Retinal pigment epithelial cell (primary cell): ENCODE data around the gene MBD3L4.
A peak's percentile ranks its signal among the peaks of the same experiment; 100 is the strongest.
"Not testable (repeated sequence)": the region's sequence is repeated elsewhere in the genome, so short reads cannot be mapped to it uniquely, and the experiment has no call there.

ENCODE experiments used
- DNase-seq: peaks from one replicate; pipeline ENCODE4 v3.0.0-alpha.2; 2010; ENCODE audit warnings: low read depth
- H3K4me3 ChIP-seq: 2 replicates; pipeline ENCODE4 v1.5.1; 2011; ENCODE audit warnings: mild to moderate bottlenecking, low read length, control low read depth, moderate library complexity
- CTCF ChIP-seq: conservative IDR thresholded peaks from 2 replicates; pipeline ENCODE4 v1.5.1; 2011; ENCODE audit warnings: low read depth, low read length, control low read depth, inconsistent platforms

Gene MBD3L4

DNA sequence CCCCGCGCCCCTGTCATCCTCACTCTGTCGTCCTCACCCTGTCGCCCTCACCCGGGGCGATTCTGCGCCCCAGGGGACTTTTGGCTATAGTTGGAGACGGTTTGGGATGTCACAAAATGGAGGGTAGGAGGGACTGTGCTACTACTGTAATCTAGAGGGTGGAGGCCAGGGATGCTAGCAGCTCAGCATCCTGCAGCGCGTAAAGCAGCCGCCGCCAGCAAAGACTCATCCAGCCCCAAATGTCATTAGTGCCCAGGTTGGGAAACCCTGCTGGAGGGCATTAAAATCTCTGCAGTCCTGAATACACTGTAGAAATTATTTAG is 29.9 kb upstream of the MBD3L4 start:
- DNase-seq = no peak
- no peak for TF ChIP-seq CTCF

DNA sequence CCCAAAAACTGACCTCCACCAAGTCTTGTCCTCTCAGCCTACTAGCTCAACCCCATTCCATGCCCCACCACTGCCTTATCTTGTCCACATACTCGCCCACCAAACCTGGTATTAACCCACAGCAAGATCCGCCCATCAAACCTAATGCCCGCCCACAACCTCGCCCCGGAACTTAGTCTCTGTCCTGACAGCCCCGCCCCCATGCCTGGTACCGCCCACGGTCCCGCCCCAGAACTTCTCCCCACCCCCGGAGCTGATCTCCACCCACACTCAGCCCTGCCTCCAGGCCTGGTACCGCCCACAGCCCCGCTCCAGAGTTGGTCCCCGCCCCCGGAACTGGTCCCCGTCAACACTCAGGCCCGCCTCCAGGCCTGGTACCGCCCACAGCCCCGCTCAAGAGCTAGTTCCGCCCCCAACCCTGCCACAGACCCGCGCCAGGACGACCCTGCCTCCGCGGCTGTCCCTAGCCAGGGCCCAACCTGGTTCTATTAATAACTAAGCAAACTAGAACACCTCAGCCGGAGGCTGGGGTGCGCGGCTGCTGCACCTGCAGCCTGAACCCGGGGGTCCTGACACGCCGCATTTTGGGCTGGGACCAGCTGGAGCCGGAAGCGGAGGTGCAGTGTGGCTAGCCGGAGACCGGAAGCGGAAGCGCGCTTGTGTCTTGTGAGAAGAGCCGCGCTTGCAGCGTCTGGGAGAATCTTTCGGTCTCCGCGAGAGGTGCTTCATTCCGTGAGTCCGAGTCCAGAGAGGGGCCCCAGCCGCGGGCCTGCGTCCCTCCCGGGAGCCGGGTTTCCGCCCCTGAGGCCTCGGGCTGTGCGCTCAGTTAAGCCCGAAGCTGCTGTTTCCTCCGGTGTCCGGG is 29.3 kb upstream of the MBD3L4 start, which contains the start of gene ZNF557:
Gene ZNF557, plus strand, starts transcription at position 662 of the 862 bp plus-strand sequence. CDS start 5,372 bp downstream, outside the sequence.
- DNase-seq = peak; percentile 87
- no peak for TF ChIP-seq CTCF
- H3K4me3 ChIP-seq = peak within 1 kb of the TSS; percentile 96

More for the DNA sequence above, 29.9 kb upstream of the MBD3L4 start:
- H3K4me3 ChIP-seq = peak overlapping the region; percentile 96

DNA sequence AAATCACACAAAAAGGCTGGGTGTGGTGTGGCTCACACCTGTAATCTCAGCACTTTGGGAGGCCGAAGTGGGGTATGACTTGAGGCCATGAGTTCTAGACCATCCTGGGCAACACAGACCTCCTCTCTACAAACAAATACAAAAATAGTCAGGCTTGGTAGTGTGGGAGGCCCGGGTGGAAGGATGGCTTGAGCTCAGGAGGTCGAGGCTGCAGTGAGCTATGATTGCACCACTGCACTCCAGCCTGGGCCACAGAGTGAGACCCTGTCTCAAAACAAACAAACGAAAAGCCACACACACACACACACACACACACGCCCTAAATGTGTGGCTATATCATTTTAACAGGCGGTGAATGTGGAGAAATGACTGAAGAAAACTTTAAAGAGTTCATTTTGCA is 28.6 kb upstream of the MBD3L4 start:
- H3K4me3 ChIP-seq = no peak overlapping the region
- DNase-seq = no peak
- TF ChIP-seq CTCF = no peak

GRCh38 chr19:7067716-7068115 is 27.7 kb upstream of the MBD3L4 start:
- TF ChIP-seq CTCF = no peak
- DNase-seq = peak; percentile 2
- no peak overlapping the region for H3K4me3 ChIP-seq

- not testable (repeated sequence) for H3K4me3 ChIP-seq, DNase-seq
- TF ChIP-seq CTCF = peak; percentile 34
Observed at GRCh38 chr19:7067122-7067521, 27.1 kb upstream of the MBD3L4 start.

GRCh38 chr19:7063764-7064418 is 23.9 kb upstream of the MBD3L4 start:
- no peak for TF ChIP-seq CTCF
- no peak for DNase-seq
- H3K4me3 ChIP-seq = no peak overlapping the region

DNA sequence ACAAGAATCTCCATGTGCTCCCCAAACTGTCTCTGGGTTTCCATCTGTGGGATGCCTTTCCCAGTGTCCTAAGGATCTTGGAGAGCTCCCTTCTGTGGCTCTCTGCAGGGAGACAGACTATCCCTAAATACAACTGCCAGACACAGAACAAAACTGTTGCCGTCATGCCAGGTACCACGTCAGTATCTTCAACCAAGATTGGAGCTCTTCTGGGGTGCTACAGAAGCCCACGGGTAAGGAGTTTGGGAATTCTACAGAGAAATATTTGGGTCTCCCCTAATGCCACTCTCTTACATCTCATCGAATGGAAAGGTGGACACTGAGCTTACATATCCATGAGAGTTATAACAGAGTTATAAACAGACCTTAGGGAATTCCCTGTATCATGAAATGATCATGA is 23.4 kb upstream of the MBD3L4 start:
- no peak overlapping the region for H3K4me3 ChIP-seq
- no peak for DNase-seq
- TF ChIP-seq CTCF = no peak

GRCh38 chr19:7059977-7060376 is 20.0 kb upstream of the MBD3L4 start:
- DNase-seq = not testable (repeated sequence)

DNA sequence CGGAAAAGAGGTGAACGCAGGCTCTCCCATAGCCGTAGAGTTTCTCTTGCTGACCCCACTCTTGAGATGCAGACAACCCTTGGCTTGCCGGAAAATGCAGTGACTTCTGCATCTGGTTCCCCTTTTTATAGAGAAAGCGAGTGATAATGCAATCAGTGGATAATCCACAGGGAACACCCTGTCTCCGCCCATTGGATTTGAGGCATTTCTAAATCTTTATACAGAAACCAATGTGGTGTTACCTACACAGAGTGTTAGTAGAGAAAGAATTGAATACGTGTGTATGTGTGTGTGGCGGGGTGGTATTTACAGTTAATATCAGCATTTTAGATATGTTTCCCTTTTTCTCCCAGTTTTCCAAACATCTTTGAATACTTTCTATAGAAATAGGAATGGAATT is 18.6 kb upstream of the MBD3L4 start, which contains the start of gene MBD3L3:
Gene MBD3L3, minus strand, starts transcription at position 101 of the 400 bp plus-strand sequence. Its CDS starts 71 bp downstream, at position 30.
- H3K4me3 ChIP-seq, DNase-seq: not testable (repeated sequence)

More at GRCh38 chr19:7059977-7060376, 20.0 kb upstream of the MBD3L4 start:
- not testable (repeated sequence) for H3K4me3 ChIP-seq

DNA sequence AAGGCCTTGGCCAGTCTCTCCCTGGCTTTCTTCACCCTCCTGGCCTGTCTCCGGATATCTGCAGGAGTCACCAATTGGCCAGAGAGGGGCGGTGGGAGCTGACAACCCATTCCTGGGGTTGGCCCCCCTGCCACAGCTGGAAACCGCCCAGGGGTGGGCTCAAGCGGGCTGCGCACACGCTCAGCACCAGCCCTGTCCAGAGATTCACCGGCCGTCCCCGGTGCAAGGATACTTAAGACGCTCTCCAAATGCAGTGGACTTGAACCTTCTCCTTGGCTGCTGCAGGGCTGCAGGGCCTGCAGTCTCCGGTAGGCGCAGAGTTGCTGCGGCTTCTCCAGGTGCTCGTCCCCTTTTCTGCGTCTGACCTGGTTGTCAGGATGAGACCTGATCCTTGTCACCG is 16.4 kb upstream of the MBD3L4 start:
- H3K4me3 ChIP-seq, DNase-seq: not testable (repeated sequence)

DNA sequence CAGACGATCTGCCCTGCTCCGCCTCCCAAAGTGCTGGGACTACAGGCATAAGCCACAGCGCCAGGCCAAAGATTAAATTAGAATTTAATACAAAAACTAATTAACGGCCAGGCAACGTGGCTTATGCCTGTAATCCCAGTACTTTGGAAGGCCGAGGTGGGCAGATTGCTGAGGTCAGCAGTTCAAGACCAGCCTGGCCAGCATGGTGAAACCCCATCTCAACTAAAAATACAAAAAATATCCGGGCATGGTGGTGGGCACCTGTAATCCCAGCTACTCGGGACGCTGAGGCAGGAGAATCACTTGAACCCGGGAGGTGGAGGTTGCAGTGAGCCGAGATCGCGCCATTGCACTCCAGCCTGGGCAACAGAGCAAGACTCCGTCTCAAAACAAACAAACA is 15.7 kb upstream of the MBD3L4 start:
- H3K4me3 ChIP-seq, DNase-seq: not testable (repeated sequence)
